ENCODE results near the gene APBB1. TPM values are rescaled to one million over a fixed set of nuclear protein-coding genes. Genes with fewer than 3 reads are reported as not detected.
A peak's percentile ranks its signal among the peaks of the same experiment; 100 is the strongest.

Gene APBB1
- total RNA-seq, 1 experiment from 2014 or later: 34.8 TPM

DNA sequence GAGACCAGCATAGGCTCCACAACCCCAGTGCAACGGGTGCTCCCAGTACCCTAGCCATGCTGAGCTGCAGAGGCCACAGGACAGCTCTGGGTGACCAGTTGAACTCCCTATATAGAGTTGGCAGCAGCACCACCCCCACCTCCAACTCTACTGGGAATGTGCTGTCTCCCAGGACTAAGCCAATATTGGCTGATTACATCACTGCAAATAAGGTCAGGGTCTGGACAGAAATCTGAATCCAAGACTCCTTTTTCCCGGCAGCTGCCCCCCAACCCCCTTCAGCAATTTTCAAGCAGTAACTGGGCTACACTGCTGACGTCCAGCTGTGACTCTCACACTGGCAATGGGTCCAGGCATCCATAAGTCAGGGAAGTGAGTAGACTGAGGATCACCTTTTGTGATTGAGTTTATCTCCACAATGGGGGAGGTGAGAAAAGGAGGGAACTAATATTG is 22.0 kb upstream of the APBB1 start, which contains the start of gene HPX:
TSS of gene HPX (minus strand) at position 82 of the 453 bp plus-strand sequence. CDS start at position 58, 24 bp downstream.
- Histone ChIP-seq H3K4ac (ENCODE audit: low read depth, low read length) (no peak within 1 kb of the TSS), H4K5ac (ENCODE audit: insufficient read length, low read depth, low read length) (no peak within 1 kb of the TSS), H2BK120ac (ENCODE audit: low read depth, low read length, poor library complexity, severe bottlenecking) (no peak within 1 kb of the TSS), H4K91ac (ENCODE audit: insufficient read length, low read depth, low read length) (no peak within 1 kb of the TSS), H3K14ac (ENCODE audit: insufficient read depth, low read length) (no peak within 1 kb of the TSS), H3K79me1 (ENCODE audit: insufficient read depth, low read depth, low read length, poor library complexity, severe bottlenecking) (no peaks in the 10 kb centered on the region), H3K9ac (ENCODE audit: extremely low read depth, insufficient read length, low read length) (no peak within 1 kb of the TSS), H3K56ac (ENCODE audit: insufficient read length, low read depth, low read length) (no peak within 1 kb of the TSS), H2BK20ac (ENCODE audit: low read depth, low read length, poor library complexity, severe bottlenecking) (no peak within 1 kb of the TSS), H2AK5ac (ENCODE audit: insufficient read length, low read length) (no peak within 1 kb of the TSS), H2BK15ac (ENCODE audit: low read depth, low read length) (no peak within 1 kb of the TSS), H2AFZ (ENCODE audit: low read length) (no peak within 1 kb of the TSS), H3K27me3 (ENCODE audit: insufficient read depth, low read length) (no peaks in the 10 kb centered on the region), H3K4me2 (ENCODE audit: insufficient read depth, insufficient read length, low read length) (no peak within 1 kb of the TSS), H3K23me2 (ENCODE audit: insufficient read length, low read depth, low read length, poor library complexity, severe bottlenecking) (no peaks in the 10 kb centered on the region), H3T11ph (ENCODE audit: low read length) (no peak within 1 kb of the TSS), H3K27ac (ENCODE audit: insufficient read length, low read depth, low read length) (no peak within 1 kb of the TSS), H3K79me2 (ENCODE audit: insufficient read depth, low read length) (no peaks in the 10 kb centered on the region), H2BK5ac (ENCODE audit: insufficient read length, low read length) (no peak within 1 kb of the TSS), H3K4me1 (ENCODE audit: insufficient read depth, low read length) (no peaks in the 10 kb centered on the region), H4K20me1 (ENCODE audit: control insufficient read depth, insufficient read depth, insufficient read length) (no peaks in the 10 kb centered on the region), H3K18ac (ENCODE audit: insufficient read length, low read depth, low read length) (no peak within 1 kb of the TSS), H2BK12ac (ENCODE audit: insufficient read length, low read depth, low read length) (no peak within 1 kb of the TSS), H3K9me3 (ENCODE audit: control insufficient read depth, low read depth, low read length) (no peaks in the 10 kb centered on the region), H3K23ac (ENCODE audit: insufficient read length, low read depth, low read length) (no peak within 1 kb of the TSS), H4K8ac (replicated peaks; ENCODE audit: insufficient read length, low read depth, low read length) (no peak within 1 kb of the TSS)
- no peak for DNase-seq
- H3K36me3 Mint-ChIP-seq (ENCODE audit: insufficient read depth in 1 of 3, low read depth in 3 of 3): no peaks in the 10 kb centered on the region
- no CpG with 5 or more reads among the region's 3 CpGs for WGBS (ENCODE audit: extremely low coverage, insufficient read length, low lambda C conversion rate)
- no peak within 1 kb of the TSS for H3K4me3 Mint-ChIP-seq
- no peaks in the 10 kb centered on the region for H3K27me3 Mint-ChIP-seq (ENCODE audit: low read depth)
- H3K9me3 Mint-ChIP-seq: no peaks in the 10 kb centered on the region
- H3K27ac Mint-ChIP-seq: peak within 1 kb of the TSS in 1 of 3 experiments; percentile 27; a peak in 1 of 7 replicates
- TF ChIP-seq, protein P1, sequence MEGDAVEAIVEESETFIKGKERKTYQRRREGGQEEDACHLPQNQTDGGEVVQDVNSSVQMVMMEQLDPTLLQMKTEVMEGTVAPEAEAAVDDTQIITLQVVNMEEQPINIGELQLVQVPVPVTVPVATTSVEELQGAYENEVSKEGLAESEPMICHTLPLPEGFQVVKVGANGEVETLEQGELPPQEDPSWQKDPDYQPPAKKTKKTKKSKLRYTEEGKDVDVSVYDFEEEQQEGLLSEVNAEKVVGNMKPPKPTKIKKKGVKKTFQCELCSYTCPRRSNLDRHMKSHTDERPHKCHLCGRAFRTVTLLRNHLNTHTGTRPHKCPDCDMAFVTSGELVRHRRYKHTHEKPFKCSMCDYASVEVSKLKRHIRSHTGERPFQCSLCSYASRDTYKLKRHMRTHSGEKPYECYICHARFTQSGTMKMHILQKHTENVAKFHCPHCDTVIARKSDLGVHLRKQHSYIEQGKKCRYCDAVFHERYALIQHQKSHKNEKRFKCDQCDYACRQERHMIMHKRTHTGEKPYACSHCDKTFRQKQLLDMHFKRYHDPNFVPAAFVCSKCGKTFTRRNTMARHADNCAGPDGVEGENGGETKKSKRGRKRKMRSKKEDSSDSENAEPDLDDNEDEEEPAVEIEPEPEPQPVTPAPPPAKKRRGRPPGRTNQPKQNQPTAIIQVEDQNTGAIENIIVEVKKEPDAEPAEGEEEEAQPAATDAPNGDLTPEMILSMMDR (conservative IDR thresholded peaks at IDR 0.05): no peak
- peaks cover 0 to 3% of the 10 kb centered on the region in 2 experiments; a peak in 1 of 4 replicates for H3K4me1 Mint-ChIP-seq

Measured in H9 (cell line).